DMS153 (cell line): ENCODE data around the gene FUZ.

Experiments
- DNase-seq: peaks from one replicate; lab custom pipeline; 2025; lab: John Stamatoyannopoulos, UW

The FUZ gene

DNA sequence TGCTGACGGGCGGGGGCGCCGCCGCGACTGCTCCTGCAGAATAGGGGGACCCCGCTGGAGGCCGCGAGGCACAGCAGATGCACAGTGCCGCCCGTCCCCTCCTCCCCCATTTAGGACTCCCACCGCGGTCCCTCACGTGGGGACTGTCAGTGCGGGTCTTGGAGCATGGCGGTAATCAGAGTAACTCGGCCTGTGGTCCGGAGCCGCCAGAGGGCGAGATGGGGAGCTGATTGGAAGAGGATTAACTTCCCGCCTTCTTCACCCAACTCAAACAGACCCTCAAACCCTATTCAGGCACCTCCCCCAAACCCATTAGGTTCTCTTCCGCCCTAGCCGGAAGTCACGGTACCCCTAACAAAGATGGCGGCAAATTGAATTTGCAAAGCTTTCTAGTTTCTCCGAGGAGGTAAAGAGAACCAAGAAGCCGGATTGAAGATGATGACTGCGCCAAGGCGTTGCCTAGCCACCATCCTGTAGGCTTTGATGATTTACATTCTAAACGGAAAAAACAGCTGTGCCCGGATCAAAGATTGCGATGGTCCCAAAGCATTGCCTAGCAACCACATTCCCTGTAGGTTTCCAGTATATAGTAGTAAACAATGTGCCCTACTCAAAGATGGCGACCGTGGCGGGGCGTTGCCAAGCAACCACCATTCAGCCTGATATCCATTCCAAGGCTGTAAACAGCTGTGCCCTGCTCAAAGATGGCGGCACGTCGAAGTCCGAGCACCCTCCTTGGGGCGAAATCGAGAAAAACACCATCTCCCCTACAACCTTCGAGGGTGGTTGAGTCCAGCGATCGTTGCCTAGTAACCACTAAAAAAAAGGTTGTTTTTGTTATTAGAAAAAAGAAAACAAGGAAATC is at the start of gene FUZ:
TSS of gene FUZ (minus strand) at position 296 of the 865 bp plus-strand sequence. CDS start at position 110, 186 bp downstream.
- DNase-seq: peak; percentile 98

- no peak for DNase-seq
Observed at GRCh38 chr19:49862391-49863253, 49.5 kb upstream of the FUZ start.

GRCh38 chr19:49861541-49862378 is 48.7 kb upstream of the FUZ start:
- no peak for DNase-seq

DNA sequence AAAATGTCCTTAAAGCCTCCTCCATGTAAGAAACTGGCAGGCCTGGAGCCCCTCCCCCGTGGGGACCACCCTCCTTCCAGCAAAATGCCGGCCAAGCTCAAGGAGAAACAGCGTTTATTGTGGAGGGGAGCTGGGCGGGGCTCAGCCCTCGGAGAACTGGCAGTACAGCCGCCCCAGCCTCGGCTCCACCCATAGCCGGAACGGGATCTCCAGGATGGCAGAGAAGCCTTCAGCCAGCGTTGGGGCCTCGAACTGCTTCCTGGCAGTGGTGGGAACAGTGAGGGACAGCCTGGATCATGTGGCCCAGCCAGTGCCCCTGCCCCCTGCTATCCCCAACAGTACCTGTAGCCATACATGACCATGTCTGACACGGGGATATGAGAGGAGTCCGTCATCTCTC is 48.0 kb upstream of the FUZ start:
- no peak for DNase-seq

GRCh38 chr19:49860336-49861102 is 47.4 kb upstream of the FUZ start:
- no peak for DNase-seq

GRCh38 chr19:49859682-49860335 is 46.7 kb upstream of the FUZ start:
- no peak for DNase-seq

DNA sequence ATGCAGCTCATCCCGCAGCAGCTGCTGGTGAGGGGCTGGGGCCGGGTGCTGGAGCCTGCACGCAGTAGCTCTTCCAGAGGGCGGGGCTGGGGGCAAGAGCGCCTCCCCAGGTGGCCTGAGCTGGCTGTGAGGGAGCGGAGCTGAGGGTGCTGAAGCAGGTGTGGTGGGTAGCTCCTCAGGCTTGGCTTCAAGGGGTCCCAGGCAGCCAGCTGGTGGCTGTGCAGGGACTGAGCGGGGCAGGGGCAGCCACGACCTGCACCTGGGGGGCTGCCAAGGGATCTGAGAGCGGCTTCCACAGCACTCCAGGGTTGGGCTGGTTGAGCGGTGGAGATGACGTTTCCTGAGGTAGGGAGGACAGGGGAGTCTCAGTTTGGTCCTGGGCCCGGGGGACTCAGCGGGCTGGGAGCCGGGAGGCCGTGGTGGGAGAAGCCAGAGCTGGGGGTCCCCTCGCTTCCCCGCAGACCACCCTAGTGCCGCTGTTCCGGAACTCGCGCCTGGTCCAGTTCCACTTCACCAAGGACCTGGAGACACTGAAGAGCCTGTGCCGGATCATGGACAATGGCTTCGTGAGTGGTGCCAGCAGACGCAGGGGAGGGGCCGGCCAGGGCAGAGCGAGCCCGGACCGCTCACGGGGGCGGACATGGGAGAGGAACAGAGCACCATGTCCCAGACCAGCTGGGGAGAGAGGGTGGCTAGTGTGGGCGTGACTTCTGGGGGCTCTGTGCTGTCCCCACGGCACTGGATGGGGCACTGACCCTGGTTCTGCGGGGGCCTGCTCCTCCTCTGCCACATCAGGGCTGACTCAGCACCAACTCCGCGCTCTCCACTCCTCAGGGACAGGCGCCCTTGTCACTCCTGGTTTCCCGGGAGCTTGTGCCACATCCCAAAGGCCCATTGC is 45.2 kb upstream of the FUZ start:
- DNase-seq: no peak

GRCh38 chr19:49857838-49858087 is 44.7 kb upstream of the FUZ start:
- no peak for DNase-seq

GRCh38 chr19:49857061-49857837 is 44.2 kb upstream of the FUZ start:
- DNase-seq: no peak

DNA sequence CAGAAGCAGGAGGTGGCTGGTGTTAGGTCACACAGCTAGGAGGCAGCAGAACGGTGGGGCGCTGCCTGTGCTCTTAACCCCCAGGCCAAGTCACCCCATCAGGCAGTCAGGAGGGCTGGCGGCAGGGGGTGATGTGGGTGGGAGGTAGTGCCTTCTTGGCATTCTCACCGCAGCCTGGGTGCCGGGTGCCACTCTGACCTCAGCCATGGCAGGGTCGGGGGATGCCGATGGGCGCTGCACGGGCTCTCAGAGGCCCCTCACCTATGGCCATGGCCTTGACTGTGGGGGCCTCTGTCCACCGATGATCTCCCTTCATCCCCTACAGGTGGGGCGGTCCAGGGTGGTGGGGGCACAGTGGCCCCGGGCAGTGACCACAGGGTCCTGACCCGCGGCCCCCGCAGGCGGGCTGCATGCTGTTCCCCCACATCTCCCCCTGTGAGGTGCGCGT is 43.5 kb upstream of the FUZ start:
- DNase-seq: no peak

- no peak for DNase-seq
Observed at GRCh38 chr19:49855676-49856573, 42.8 kb upstream of the FUZ start.

GRCh38 chr19:49855277-49855675 is 42.2 kb upstream of the FUZ start:
- DNase-seq: no peak

DNA sequence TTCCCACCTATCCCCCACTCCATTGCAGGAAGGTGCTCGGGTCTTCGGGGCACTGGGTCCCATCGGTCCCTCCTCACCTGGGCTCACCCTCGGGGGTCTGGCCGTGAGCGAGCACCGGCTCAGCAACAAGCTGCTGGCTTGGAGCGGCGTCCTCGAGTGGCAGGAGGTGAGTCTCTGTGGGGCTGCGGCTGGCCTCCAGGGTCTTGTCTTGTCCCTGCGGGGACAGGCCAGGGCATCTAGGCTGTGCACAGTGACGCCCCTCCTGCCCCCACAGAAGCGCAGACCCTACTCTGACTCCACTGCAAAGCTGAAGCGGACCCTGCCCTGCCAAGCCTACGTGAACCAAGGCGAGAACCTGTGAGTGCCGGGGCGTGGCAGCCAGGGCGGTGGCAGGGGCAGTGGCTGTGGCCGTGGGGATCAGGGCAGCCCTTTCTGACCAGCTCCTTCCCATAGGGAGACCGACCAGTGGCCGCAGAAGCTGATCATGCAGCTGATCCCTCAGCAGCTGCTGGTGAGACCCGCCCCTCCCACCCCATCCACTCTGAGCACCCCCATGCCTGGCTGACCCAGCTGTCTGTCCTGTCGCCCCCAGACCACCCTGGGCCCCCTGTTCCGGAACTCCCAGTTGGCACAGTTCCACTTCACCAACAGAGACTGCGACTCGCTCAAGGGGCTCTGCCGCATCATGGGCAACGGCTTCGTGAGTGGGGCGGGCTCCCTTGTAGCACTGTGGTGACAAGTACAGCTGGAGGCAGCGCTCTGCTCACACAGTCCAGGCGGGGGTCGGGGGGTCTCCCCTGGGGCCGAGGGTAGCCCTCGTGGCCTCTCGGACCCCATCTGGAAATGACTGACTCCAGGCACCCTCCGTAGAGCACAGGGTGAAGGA is 41.5 kb upstream of the FUZ start:
- DNase-seq: no peak

DNA sequence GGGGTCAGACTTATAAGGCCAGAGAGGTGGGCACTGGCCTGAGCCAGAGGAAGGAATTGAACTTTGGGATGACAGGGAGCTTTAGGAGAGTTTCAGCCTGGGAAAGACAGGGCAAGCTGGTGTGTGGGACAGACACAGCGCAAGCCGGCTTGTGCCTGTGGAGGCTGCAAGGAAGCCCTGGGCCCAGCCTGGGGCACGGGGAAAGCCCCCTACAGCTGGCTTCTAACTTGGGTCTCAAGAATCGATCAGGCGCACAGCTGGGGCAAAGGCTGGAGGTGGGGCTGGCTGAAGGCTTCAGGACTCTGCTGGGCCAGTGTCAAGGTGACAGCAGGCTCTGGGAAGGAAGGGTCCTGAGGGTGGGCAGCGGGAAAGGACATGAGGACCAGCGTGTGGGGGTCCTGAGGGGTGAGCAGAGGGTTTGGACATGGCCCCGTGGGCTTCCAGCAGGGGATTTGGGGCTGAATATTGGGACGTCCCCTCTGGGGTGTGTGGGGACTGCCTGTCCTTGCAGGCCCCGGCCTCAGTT is 40.8 kb upstream of the FUZ start:
- no peak for DNase-seq

- no peak for DNase-seq
Observed at GRCh38 chr19:49852631-49853126, 39.6 kb upstream of the FUZ start.

DNA sequence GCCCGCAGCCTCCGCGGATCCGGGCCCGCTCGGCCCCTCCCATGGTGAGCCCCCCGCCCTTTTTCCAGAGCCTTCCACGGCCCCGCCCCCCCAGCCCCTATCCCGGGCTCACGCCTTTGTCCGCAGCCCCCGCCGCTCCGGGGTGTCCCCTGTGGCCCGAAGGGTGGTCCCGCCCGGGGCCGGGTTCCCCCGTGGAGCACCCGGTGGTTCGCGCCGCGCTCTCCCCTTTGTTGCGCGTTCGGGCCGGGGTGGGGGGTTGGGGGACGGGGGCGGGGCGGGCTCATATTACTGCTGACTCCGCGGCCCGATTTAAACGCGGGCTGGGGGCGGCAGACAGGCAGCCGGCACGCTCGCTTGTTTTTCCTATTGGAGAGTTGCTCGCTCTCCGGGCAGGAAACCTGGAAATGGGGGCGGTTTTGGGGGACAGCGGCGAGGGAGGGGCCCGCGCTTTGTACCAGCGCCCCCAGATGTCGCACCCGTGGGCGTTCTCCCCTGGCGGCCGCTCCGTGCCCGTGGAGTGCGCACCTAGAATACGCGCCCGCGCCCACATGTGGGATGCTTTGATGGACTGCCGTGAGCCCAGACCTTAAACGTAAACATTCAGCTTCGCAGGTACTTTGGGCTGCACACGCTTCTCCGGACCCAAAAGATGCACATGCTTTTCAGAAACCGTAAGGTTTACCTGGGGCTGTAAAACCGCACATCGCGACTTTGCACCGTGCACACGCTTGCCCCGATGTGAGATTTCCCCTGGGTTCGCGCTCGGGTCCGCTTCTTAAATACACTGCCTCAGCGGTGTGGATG is 38.6 kb upstream of the FUZ start:
- no peak for DNase-seq
